ENCODE data around the gene SMARCAL1. TPM values are rescaled to one million over a fixed set of nuclear protein-coding genes. Genes with fewer than 3 reads are reported as not detected.

Gene SMARCAL1
- total and polyA plus RNA-seq, 2 of the 4 experiments (the other 2 are of a cell fraction), result 13.6 to 21.0 TPM

DNA sequence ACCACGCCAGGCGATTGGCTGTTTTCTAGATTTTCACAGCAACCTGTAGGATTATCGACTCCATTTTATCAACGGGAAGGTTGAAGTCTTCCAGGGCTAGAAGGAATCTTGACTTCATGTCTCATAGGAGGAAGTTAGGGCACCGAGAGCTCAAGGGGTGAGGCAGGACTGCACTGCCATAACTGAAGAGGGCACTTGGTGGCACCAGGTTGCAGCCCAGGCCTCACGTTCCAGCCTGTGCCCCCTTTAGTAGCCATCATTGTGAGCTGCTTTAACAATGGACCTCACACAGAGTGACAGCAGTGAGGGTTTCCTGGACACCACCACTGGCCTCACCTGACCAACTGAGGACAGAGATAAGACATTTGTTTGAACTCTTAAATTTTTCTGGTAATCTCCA, 63.5 kb downstream of the SMARCAL1 start:
- Histone ChIP-seq H3K4me1 (ENCODE audit: control insufficient read depth, insufficient read depth, low read length) (no peaks in the 10 kb centered on the region; the same call in 1 of the 2 replicates), H3K27ac (ENCODE audit: insufficient read depth, low read length) (no peak overlapping the region), H2AK5ac (ENCODE audit: low read depth, low read length) (no peak overlapping the region), H3K23ac (ENCODE audit: low read depth, low read length) (no peak overlapping the region), H4K5ac (ENCODE audit: low read depth, low read length) (no peak overlapping the region), H3K9me3 (ENCODE audit: control insufficient read depth, insufficient read depth, low read length) (no peaks in the 10 kb centered on the region), H2AK9ac (replicated peaks; ENCODE audit: low read depth, low read length, poor library complexity) (peak overlapping the region; percentile 15), H3K9me1 (ENCODE audit: insufficient read depth, low read length) (peaks cover 19% of the 10 kb centered on the region), H3K27me3 (ENCODE audit: control insufficient read depth, insufficient read depth, low read length) (no peaks in the 10 kb centered on the region), H4K20me1 (ENCODE audit: insufficient read depth, low read length) (no peaks in the 10 kb centered on the region), H3K56ac (ENCODE audit: extremely low read depth, insufficient read depth, low read length) (no peak overlapping the region), H2BK20ac (ENCODE audit: low read depth, low read length) (no peak overlapping the region), H2BK5ac (ENCODE audit: low read depth, low read length, poor library complexity, severe bottlenecking) (no peak overlapping the region), H3K14ac (replicated peaks; ENCODE audit: low read depth, low read length) (no peak overlapping the region), H3K4me3 (ENCODE audit: insufficient read depth, low read depth, low read length) (no peak overlapping the region), H4K8ac (ENCODE audit: low read depth in 2 of 2, low read length in 2 of 2) (no peak overlapping the region), H3K36me3 (ENCODE audit: control insufficient read depth, insufficient read depth, low read length) (peaks cover 21% of the 10 kb centered on the region), H3K79me1 (ENCODE audit: low read depth in 1 of 2, low read length in 2 of 2) (no peaks in the 10 kb centered on the region; a peak in 1 of 4 replicates), H2AFZ (replicated peaks; ENCODE audit: low read length, poor library complexity) (no peak overlapping the region), H4K91ac (ENCODE audit: insufficient read depth, low read depth, low read length) (no peak overlapping the region), H3K18ac (ENCODE audit: low read depth, low read length) (no peak overlapping the region), H3K9ac (ENCODE audit: low read depth, low read length) (no peak overlapping the region), H3K4ac (ENCODE audit: low read depth, low read length) (no peak overlapping the region), H2BK15ac (ENCODE audit: low read depth, low read length) (no peak overlapping the region), H3K4me2 (ENCODE audit: low read depth, low read length) (no peak overlapping the region), H2BK120ac (ENCODE audit: low read depth, low read length) (no peak overlapping the region)
- POLR2A ChIA-PET (ENCODE audit: unreplicated experiment), result no interaction called here
- intact Hi-C loops (cut with micrococcal nuclease) (loop anchor here (5.0 kb wide), 1 partner anchor 33 kb away; no protein-coding TSS in a partner anchor), dilution Hi-C loops (cut with HindIII; ENCODE audit: low sequenced_read_pairs, unreplicated experiment) (no loop called here), in situ Hi-C loops (cut with MboI; ENCODE audit: low sequenced_read_pairs) (no loop called here)
- ATAC-seq (ENCODE audit: low read depth), result no peak
- DNase-seq, result no peak
- 93% methylated on average over 4 of the region's 6 CpGs; no CpG with 5 or more reads in 1 of the 2 experiments for WGBS, 2 experiments (ENCODE audit: extremely low coverage in 2 of 2, insufficient read length in 1 of 2)
- TF ChIP-seq MAZ (IDR thresholded peaks at IDR 0.05; ENCODE audit: borderline replicate concordance, low read depth, low read length) (no peak), NFE2L2 (IDR thresholded peaks at IDR 0.05; ENCODE audit: low read depth, low read length) (no peak), MAFK (IDR thresholded peaks at IDR 0.05; ENCODE audit: low read depth, low read length) (no peak), BHLHE40 (IDR thresholded peaks at IDR 0.05; ENCODE audit: low read depth, low read length) (no peak), CHD1 (IDR thresholded peaks at IDR 0.05; ENCODE audit: low read depth, low read length) (no peak), SMC3 (IDR thresholded peaks at IDR 0.05; ENCODE audit: low read depth, low read length) (no peak), MXI1 (IDR thresholded peaks at IDR 0.05; ENCODE audit: borderline replicate concordance, low read depth, low read length) (no peak), RAD21 (IDR thresholded peaks at IDR 0.05; ENCODE audit: low read length) (no peak), RFX5 (IDR thresholded peaks at IDR 0.05; ENCODE audit: low read depth, low read length) (no peak), CEBPB (IDR thresholded peaks at IDR 0.05; ENCODE audit: low read depth, low read length) (no peak), FOS (IDR thresholded peaks at IDR 0.05; ENCODE audit: low read depth, low read length) (no peak), POLR2A (IDR thresholded peaks at IDR 0.05; ENCODE audit: low read depth, low read length) (no peak), RCOR1 (IDR thresholded peaks at IDR 0.05; ENCODE audit: insufficient replicate concordance, low read length) (no peak)
- TF ChIP-seq, protein P1, sequence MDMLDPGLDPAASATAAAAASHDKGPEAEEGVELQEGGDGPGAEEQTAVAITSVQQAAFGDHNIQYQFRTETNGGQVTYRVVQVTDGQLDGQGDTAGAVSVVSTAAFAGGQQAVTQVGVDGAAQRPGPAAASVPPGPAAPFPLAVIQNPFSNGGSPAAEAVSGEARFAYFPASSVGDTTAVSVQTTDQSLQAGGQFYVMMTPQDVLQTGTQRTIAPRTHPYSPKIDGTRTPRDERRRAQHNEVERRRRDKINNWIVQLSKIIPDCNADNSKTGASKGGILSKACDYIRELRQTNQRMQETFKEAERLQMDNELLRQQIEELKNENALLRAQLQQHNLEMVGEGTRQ (IDR thresholded peaks at IDR 0.05; ENCODE audit: low read depth, low read length), result no peak
- TF ChIP-seq, protein P2, sequence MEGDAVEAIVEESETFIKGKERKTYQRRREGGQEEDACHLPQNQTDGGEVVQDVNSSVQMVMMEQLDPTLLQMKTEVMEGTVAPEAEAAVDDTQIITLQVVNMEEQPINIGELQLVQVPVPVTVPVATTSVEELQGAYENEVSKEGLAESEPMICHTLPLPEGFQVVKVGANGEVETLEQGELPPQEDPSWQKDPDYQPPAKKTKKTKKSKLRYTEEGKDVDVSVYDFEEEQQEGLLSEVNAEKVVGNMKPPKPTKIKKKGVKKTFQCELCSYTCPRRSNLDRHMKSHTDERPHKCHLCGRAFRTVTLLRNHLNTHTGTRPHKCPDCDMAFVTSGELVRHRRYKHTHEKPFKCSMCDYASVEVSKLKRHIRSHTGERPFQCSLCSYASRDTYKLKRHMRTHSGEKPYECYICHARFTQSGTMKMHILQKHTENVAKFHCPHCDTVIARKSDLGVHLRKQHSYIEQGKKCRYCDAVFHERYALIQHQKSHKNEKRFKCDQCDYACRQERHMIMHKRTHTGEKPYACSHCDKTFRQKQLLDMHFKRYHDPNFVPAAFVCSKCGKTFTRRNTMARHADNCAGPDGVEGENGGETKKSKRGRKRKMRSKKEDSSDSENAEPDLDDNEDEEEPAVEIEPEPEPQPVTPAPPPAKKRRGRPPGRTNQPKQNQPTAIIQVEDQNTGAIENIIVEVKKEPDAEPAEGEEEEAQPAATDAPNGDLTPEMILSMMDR (conservative IDR thresholded peaks at IDR 0.05; ENCODE audit: low read depth, low read length), result no peak
- TF ChIP-seq, protein P3, sequence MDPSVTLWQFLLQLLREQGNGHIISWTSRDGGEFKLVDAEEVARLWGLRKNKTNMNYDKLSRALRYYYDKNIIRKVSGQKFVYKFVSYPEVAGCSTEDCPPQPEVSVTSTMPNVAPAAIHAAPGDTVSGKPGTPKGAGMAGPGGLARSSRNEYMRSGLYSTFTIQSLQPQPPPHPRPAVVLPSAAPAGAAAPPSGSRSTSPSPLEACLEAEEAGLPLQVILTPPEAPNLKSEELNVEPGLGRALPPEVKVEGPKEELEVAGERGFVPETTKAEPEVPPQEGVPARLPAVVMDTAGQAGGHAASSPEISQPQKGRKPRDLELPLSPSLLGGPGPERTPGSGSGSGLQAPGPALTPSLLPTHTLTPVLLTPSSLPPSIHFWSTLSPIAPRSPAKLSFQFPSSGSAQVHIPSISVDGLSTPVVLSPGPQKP (IDR thresholded peaks at IDR 0.05; ENCODE audit: borderline replicate concordance, low read depth, low read length), result no peak
- BruUV-seq (replicated peaks), result no TSS peak
- CTCF ChIA-PET, result no interaction called here

Measured in IMR-90 (cell line).